CD14-positive monocyte (primary cell): ENCODE results near the gene ACACB. TPM values are rescaled to one million over a fixed set of nuclear protein-coding genes. Genes with fewer than 3 reads are reported as not detected.

ENCODE experiments used
- DNase-seq, 3 donors: peaks; one replicate each; pipeline ENCODE4 v3.0.0-alpha.2; 2011 to 2022
- H2AFZ ChIP-seq: 2 replicates; pipeline ENCODE4 v1.6.0; 2012; ENCODE audit warnings: mild to moderate bottlenecking, low read depth, low read length, inconsistent platforms; ENCODE audit not compliant: insufficient read depth, poor library complexity, severe bottlenecking
- H3K27ac ChIP-seq, 2 donors: 1 replicate in 1 of 2; 2 replicates in 1 of 2; pipeline ENCODE4 v1.5.1; 2012 to 2013; ENCODE audit warnings: low read length in 2 of 2, control low read depth in 1 of 2, inconsistent platforms in 1 of 2, low read depth in 1 of 2, mild to moderate bottlenecking in 1 of 2
- H3K27me3 ChIP-seq, 2 donors: one replicate each; pipeline versions ENCODE4 v1.6.0 to v1.6.1; 2011 to 2013; ENCODE audit warnings: low read length in 2 of 2; ENCODE audit not compliant: control insufficient read depth in 2 of 2, insufficient read depth in 2 of 2
- H3K36me3 ChIP-seq, 2 donors: replicated peaks in 1 of 2; 1 replicate in 1 of 2; 2 replicates in 1 of 2; pipeline versions ENCODE4 v1.5.1 to v1.6.1; 2012 to 2013; ENCODE audit warnings: low read length in 2 of 2, control low read depth in 1 of 2, inconsistent platforms in 1 of 2, mild to moderate bottlenecking in 1 of 2; ENCODE audit not compliant: insufficient read depth in 2 of 2, control insufficient read depth in 1 of 2
- H3K4me1 ChIP-seq, 2 donors: 1 replicate in 1 of 2; 2 replicates in 1 of 2; pipeline versions ENCODE4 v1.5.1 to v1.6.1; 2012 to 2013; ENCODE audit warnings: low read length in 2 of 2, control low read depth in 1 of 2, inconsistent platforms in 1 of 2, mild to moderate bottlenecking in 1 of 2, moderate library complexity in 1 of 2; ENCODE audit not compliant: insufficient read depth in 2 of 2, control insufficient read depth in 1 of 2
- H3K4me2 ChIP-seq: replicated peaks from 2 replicates; pipeline ENCODE3; 2012; ENCODE audit warnings: low read length, moderate library complexity, mild to moderate bottlenecking; ENCODE audit not compliant: poor library complexity, severe bottlenecking; ENCODE audit errors: extremely low read depth
- H3K4me3 ChIP-seq, 3 experiments: fragments of 200-600 bp in 1 of 3; sonication (generic) in 1 of 3; replicated peaks in 1 of 3; 1 replicate in 2 of 3; 2 replicates in 1 of 3; pipeline ENCODE4 v1.5.1; 2011 to 2013; ENCODE audit warnings: low read length in 3 of 3, mild to moderate bottlenecking in 3 of 3, control low read depth in 2 of 3, low read depth in 2 of 3, inconsistent platforms in 1 of 3, moderate library complexity in 1 of 3
- H3K79me2 ChIP-seq: 2 replicates; pipeline ENCODE4 v1.6.0; 2012; ENCODE audit warnings: mild to moderate bottlenecking, control low read depth, inconsistent platforms, low read length, moderate library complexity; ENCODE audit not compliant: insufficient read depth
- H3K9ac ChIP-seq: 2 replicates; pipeline ENCODE4 v1.6.0; 2017; ENCODE audit warnings: low read length, mild to moderate bottlenecking; ENCODE audit not compliant: insufficient read depth, poor library complexity, severe bottlenecking
- H3K9me3 ChIP-seq, 2 donors: replicated peaks in 1 of 2; 1 replicate in 1 of 2; 2 replicates in 1 of 2; pipeline versions ENCODE4 v1.5.1 to v1.6.1; 2012 to 2013; ENCODE audit warnings: low read length in 2 of 2, control low read depth in 1 of 2; ENCODE audit not compliant: control insufficient read depth in 1 of 2, insufficient read depth in 1 of 2
- H4K20me1 ChIP-seq: 2 replicates; pipeline ENCODE4 v1.6.0; 2012; ENCODE audit warnings: mild to moderate bottlenecking, low read length, control low read depth, moderate library complexity; ENCODE audit not compliant: insufficient read depth
- H3K27ac Mint-ChIP-seq, 7 donors: one replicate each; pipeline ENCODE4 v1.8.0; 2020; ENCODE audit warnings: mild to moderate bottlenecking in 7 of 7, mixed read lengths in 7 of 7, moderate library complexity in 6 of 7, inconsistent platforms in 2 of 7
- H3K27me3 Mint-ChIP-seq, 3 donors: one replicate each; pipeline ENCODE4 v1.8.0; 2021 to 2022; ENCODE audit warnings: low read depth in 3 of 3, mild to moderate bottlenecking in 3 of 3, mixed read lengths in 3 of 3, moderate library complexity in 3 of 3, inconsistent platforms in 1 of 3
- H3K36me3 Mint-ChIP-seq, 2 donors: one replicate each; pipeline ENCODE4 v1.8.0; 2020; ENCODE audit warnings: mixed read lengths in 2 of 2, inconsistent platforms in 1 of 2, mild to moderate bottlenecking in 1 of 2
- H3K4me1 Mint-ChIP-seq: one replicate; pipeline ENCODE4 v1.8.0; 2020; ENCODE audit warnings: mild to moderate bottlenecking, mixed read lengths
- H3K4me3 Mint-ChIP-seq, 2 donors: one replicate each; pipeline ENCODE4 v1.8.0; 2020; ENCODE audit warnings: mild to moderate bottlenecking in 2 of 2, mixed read lengths in 2 of 2, moderate library complexity in 1 of 2
- H3K9me3 Mint-ChIP-seq, 7 donors: one replicate each; pipeline ENCODE4 v1.8.0; 2020 to 2022; ENCODE audit warnings: mixed read lengths in 7 of 7, mild to moderate bottlenecking in 6 of 7, moderate library complexity in 6 of 7, inconsistent platforms in 2 of 7
- CTCF ChIP-seq: fragments of 200-600 bp; IDR thresholded peaks from one replicate; pipeline ENCODE4 v1.8.0; 2022; ENCODE audit warnings: antibody characterized with exemption, mild to moderate bottlenecking
- WGBS: methylation state at CpG from one replicate; pipeline ENCODE4 v1.1.5; 2013; ENCODE audit warnings: missing lambda C conversion rate; ENCODE audit not compliant: insufficient coverage; 5-methylcytosine and 5-hydroxymethylcytosine counted together
- intact Hi-C, 2 donors: fragments of 100-400 bp; cut with micrococcal nuclease; formaldehyde crosslinking; loops; one replicate each; pipeline versions ENCODE4 v1.15.0 to v1.15.1; 2023
- polyA plus RNA-seq, 3 donors: library from polyadenylated mRNA; depleted of rRNA in 1 of 3; unstranded in 2 of 3; stranded (reverse) in 1 of 3; fragments of 300-500 nt in 2 of 3; fragments of >200 nt in 1 of 3; fragmentation: Illumina TruSeq in 2 of 3; gene quantifications; 1 replicate in 2 of 3; 2 replicates in 1 of 3; pipeline ENCODE4 v1.2.3, GENCODE V29; 2012 to 2021

Gene ACACB
- polyA plus RNA-seq, 3 donors = 0.14 to 5.0 (median 1.9) TPM

DNA sequence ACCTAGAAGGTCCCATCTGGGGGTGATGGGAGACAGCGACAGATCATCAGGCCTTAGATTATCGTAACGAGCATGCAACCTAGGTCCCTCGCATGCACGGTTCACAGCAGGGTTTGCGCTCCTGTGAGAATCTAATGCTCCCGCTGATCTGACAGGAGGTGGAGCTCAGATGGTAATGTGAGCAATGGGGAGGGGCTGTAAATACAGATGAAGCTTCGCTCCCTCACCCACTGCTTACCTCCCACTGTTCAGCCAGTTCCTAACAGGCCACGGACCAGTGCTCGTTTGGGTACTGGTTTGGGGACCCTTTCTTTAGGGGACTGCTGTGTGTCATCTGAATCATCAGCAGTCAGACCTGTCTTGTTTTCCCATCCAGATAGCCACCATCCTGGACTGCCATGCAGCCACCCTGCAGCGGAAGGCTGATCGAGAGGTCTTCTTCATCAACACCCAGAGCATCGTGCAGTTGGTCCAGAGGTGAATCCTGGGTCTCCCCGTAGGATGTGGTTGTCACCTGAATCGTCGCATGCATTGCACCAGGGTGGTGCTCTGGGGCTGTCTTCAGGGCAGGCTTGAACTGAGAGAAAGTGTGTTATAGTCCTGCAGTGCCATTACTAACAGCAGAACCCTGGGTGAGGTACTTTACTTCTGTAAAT lies 96.2 kb downstream of the ACACB start:
- intact Hi-C loops = no loop called here
- Histone ChIP-seq H4K20me1 (no peaks in the 10 kb centered on the region), H3K27me3 (no peaks in the 10 kb centered on the region), H3K4me3 (no peak overlapping the region), H3K9me3 (no peaks in the 10 kb centered on the region), H3K36me3 (no peaks in the 10 kb centered on the region), H3K4me1 (no peaks in the 10 kb centered on the region), H2AFZ (no peak overlapping the region), H3K27ac (no peak overlapping the region), H3K4me2 (no peak overlapping the region), H3K79me2 (no peaks in the 10 kb centered on the region), H3K9ac (no peak overlapping the region)
- Mint-ChIP-seq H3K9me3 (no peaks in the 10 kb centered on the region), H3K36me3 (peaks cover 13 to 28% of the 10 kb centered on the region in 2 donors), H3K4me3 (no peak overlapping the region), H3K27me3 (no peaks in the 10 kb centered on the region), H3K4me1 (peaks cover 2% of the 10 kb centered on the region), H3K27ac (no peak overlapping the region)
- DNase-seq = no peak
- TF ChIP-seq CTCF = no peak
- 99% methylated on average over 12 of the region's 16 CpGs for WGBS

DNA sequence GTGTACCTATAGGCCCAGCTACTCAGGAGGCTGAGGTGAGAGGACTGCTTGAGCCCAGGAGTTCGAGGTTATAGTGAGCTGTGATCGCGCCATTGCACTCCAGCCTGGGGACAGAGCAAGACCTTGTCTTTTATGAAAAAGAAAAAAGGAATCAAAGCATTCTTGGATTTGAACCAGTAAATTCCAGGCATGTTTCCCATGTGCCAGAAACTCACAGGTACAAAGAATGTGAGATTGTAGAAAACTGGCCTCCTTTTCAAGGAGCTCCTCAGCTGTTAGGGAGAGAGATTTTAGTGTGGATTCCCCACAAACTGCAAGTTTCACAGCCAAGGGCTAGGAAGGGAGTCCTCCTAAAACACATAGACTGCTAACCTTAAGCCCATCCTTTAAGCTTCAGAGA lies 97.7 kb downstream of the ACACB start:
- 96% methylated on average over 3 of the region's 3 CpGs for WGBS
- TF ChIP-seq CTCF = no peak
- no peaks in the 10 kb centered on the region for H3K9me3 Mint-ChIP-seq

More for the DNA sequence above, 97.7 kb downstream of the ACACB start:
- Histone ChIP-seq H3K27me3 (no peaks in the 10 kb centered on the region), H2AFZ (no peak overlapping the region), H3K4me1 (no peaks in the 10 kb centered on the region), H3K4me3 (no peak overlapping the region), H3K4me2 (no peak overlapping the region), H3K27ac (no peak overlapping the region), H4K20me1 (no peaks in the 10 kb centered on the region), H3K9ac (no peak overlapping the region), H3K79me2 (no peaks in the 10 kb centered on the region), H3K36me3 (no peaks in the 10 kb centered on the region), H3K9me3 (no peaks in the 10 kb centered on the region)
- intact Hi-C loops = no loop called here
- no peak overlapping the region for H3K4me3 Mint-ChIP-seq
- peaks cover 7 to 26% of the 10 kb centered on the region in 2 donors for H3K36me3 Mint-ChIP-seq
- H3K27ac Mint-ChIP-seq = no peak overlapping the region
- no peak for DNase-seq
- H3K4me1 Mint-ChIP-seq = peaks cover 2% of the 10 kb centered on the region
- peaks cover 0 to 2% (median 0%) of the 10 kb centered on the region in 3 donors for H3K27me3 Mint-ChIP-seq
